Measurements from ENCODE around the gene HMGB3. TPM values are rescaled to one million over a fixed set of nuclear protein-coding genes. Genes with fewer than 3 reads are reported as not detected.

Gene HMGB3
- total RNA-seq, 1 donor from 2014 or later, result 1.7 TPM

GRCh38 chrX:150966742-150967141, 16.4 kb upstream of the HMGB3 start:
- Histone ChIP-seq H3K4me1 (no peaks in the 10 kb centered on the region), H3K4me3 (no peak overlapping the region), H3K27ac (no peak overlapping the region), H3K9me3 (no peaks in the 10 kb centered on the region), H3K36me3 (no peaks in the 10 kb centered on the region), H3K27me3 (no peaks in the 10 kb centered on the region)
- TF ChIP-seq CTCF (IDR thresholded peaks at IDR 0.05) (no peak), POLR2AphosphoS5 (IDR thresholded peaks at IDR 0.05; ENCODE audit: insufficient read depth in 1 of 2, low read depth in 1 of 2) (no peak), POLR2A (IDR thresholded peaks at IDR 0.05) (no peak)
- intact Hi-C loops (cut with DNase I), result no loop called here
- DNase-seq (ENCODE audit: extremely low spot score in 2 of 2), result no peak

GRCh38 chrX:150967786-150968185, 15.3 kb upstream of the HMGB3 start:
- Histone ChIP-seq H3K9me3 (no peaks in the 10 kb centered on the region), H3K36me3 (no peaks in the 10 kb centered on the region), H3K4me3 (no peak overlapping the region), H3K27ac (no peak overlapping the region), H3K4me1 (no peaks in the 10 kb centered on the region), H3K27me3 (no peaks in the 10 kb centered on the region)
- intact Hi-C loops (cut with DNase I), result no loop called here
- DNase-seq (ENCODE audit: extremely low spot score in 2 of 2), result no peak
- TF ChIP-seq CTCF (IDR thresholded peaks at IDR 0.05), result no peak
- TF ChIP-seq POLR2A (IDR thresholded peaks at IDR 0.05), result no peak
- TF ChIP-seq POLR2AphosphoS5 (IDR thresholded peaks at IDR 0.05; ENCODE audit: insufficient read depth in 1 of 2, low read depth in 1 of 2), result no peak

- H3K27me3 ChIP-seq, result no peaks in the 10 kb centered on the region
These were observed 14.0 kb upstream of the HMGB3 start for GRCh38 chrX:150968862-150969720.

GRCh38 chrX:150972450-150972849, 10.7 kb upstream of the HMGB3 start:
- H3K4me3 ChIP-seq, result no peak overlapping the region
- H3K9me3 ChIP-seq, result no peaks in the 10 kb centered on the region
- H3K4me1 ChIP-seq, result no peaks in the 10 kb centered on the region
- intact Hi-C loops (cut with DNase I), result no loop called here
- no peaks in the 10 kb centered on the region for H3K36me3 ChIP-seq
- H3K27ac ChIP-seq, result no peak overlapping the region
- no peaks in the 10 kb centered on the region for H3K27me3 ChIP-seq
- DNase-seq (ENCODE audit: extremely low spot score in 2 of 2), result no peak
- TF ChIP-seq POLR2A (IDR thresholded peaks at IDR 0.05) (no peak), POLR2AphosphoS5 (IDR thresholded peaks at IDR 0.05; ENCODE audit: insufficient read depth in 1 of 2, low read depth in 1 of 2) (no peak), CTCF (IDR thresholded peaks at IDR 0.05) (no peak)

More at GRCh38 chrX:150968862-150969720, 14.0 kb upstream of the HMGB3 start:
- intact Hi-C loops (cut with DNase I), result no loop called here
- DNase-seq (ENCODE audit: extremely low spot score in 2 of 2), result no peak
- TF ChIP-seq CTCF (IDR thresholded peaks at IDR 0.05), result no peak
- TF ChIP-seq POLR2AphosphoS5 (IDR thresholded peaks at IDR 0.05; ENCODE audit: insufficient read depth in 1 of 2, low read depth in 1 of 2), result no peak
- Histone ChIP-seq H3K27ac (no peak overlapping the region), H3K4me3 (no peak overlapping the region), H3K9me3 (no peaks in the 10 kb centered on the region), H3K36me3 (no peaks in the 10 kb centered on the region), H3K4me1 (no peaks in the 10 kb centered on the region)

All from vagina (tissue), 2 donors.